Left cardiac atrium (tissue), 4 donors: Measurements from ENCODE around the gene P4HA2. TPM values are rescaled to one million over a fixed set of nuclear protein-coding genes. Genes with fewer than 3 reads are reported as not detected.

Experiments used
- ATAC-seq, 2 donors: fragments of 200-7000 bp; cut with Tn5 transposase; one replicate each; pipeline ENCODE4 v1.9.1; 2020; ENCODE audit warnings: mild to moderate bottlenecking in 2 of 2, moderate library complexity in 2 of 2
- DNase-seq: peaks from one replicate; pipeline ENCODE4 v3.0.0-alpha.2; 2020
- intact Hi-C, 2 donors: fragments of 100-400 bp; cut with DNase I; formaldehyde crosslinking; loops; one replicate each; pipeline versions ENCODE4 v1.14.1 to v1.15.1; 2022 to 2023
- total RNA-seq, 2 donors: library from RNA; stranded (reverse); fragmentation: NEBNext Ultra II Directional; extraction: Animal tissue kit (Norgen Biotek cat#: 25700); gene quantifications; one replicate each; pipeline ENCODE4 v1.2.1, GENCODE V29; 2021
- donor health status: DM: no; HTN: yes; CAD: no.
- donor health status: DM: no; HTN: yes; CAD: no; lungs with severe emphysema.
- donor health status: DM: yes; HTN: yes; CAD: no.
- donor health status: Dilated cardiomyopathy.

Gene P4HA2
- total RNA-seq, 2 donors from 2014 or later = 60.2 to 78.4 TPM

DNA sequence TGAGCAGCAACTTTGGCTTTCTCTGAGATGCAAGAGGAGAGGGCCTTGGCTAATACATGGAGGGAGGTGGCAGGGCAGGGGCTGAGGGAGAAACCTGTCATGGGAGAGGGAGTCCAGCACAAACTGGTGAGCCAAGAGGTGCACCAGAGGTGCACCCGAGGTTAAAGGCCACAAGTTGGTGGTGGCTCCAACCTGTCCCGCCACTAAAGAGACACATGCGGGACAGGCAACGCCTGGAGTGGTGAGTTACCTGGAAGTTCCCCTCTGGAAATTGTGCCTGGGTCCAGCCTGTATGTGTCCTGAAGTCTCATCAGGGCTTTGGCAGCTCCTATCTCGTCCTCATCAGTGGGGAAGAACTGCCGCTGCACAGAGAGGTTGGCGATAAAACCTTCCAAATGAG lies 14.0 kb downstream of the P4HA2 start:
- no peak for DNase-seq
- ATAC-seq = no peak
- intact Hi-C loops = no loop called here

DNA sequence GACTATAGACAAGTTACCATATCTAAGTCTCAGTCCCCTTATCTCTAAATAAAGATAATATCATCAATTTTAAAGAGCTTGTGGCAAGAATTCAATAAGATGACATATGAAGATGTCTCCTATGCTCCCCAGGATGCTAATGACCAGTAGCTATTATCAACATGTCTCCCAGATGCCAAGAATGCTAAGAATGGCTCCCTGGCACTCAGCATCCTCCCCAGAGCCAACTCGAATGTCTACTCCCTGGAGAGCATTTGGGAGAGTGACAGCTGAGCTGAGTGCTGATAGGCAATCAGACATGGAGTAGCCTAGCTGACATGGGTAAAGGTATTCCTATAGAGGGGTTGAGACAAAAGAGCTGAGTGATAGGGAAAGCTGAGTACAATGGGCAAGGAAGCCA lies 15.9 kb downstream of the P4HA2 start:
- ATAC-seq = peak; percentile 43 to 46
- peak; percentile 50 for DNase-seq
- intact Hi-C loops = no loop called here

DNA sequence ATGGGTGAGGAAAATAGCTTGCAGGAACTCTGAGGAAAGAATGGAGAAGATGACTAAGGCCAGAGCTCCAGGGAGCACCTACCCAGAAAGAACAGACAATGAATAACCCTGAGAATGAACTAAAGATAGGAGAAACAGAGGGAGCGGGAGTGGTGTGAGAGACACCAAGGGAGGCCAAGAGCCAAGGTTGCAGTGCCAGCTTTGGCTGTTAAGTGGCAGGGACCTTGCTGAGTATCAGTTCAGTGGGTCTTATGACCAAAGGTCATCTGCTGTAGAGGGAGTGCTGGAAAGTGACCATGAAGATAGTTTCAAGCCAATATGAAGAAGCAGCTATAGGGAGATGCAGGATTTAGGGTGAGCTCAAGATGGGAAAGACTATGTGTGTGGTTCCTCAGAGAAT lies 16.7 kb downstream of the P4HA2 start:
- intact Hi-C loops = no loop called here
- no peak for DNase-seq
- ATAC-seq = peak in 1 of 2 donors; percentile 1

DNA sequence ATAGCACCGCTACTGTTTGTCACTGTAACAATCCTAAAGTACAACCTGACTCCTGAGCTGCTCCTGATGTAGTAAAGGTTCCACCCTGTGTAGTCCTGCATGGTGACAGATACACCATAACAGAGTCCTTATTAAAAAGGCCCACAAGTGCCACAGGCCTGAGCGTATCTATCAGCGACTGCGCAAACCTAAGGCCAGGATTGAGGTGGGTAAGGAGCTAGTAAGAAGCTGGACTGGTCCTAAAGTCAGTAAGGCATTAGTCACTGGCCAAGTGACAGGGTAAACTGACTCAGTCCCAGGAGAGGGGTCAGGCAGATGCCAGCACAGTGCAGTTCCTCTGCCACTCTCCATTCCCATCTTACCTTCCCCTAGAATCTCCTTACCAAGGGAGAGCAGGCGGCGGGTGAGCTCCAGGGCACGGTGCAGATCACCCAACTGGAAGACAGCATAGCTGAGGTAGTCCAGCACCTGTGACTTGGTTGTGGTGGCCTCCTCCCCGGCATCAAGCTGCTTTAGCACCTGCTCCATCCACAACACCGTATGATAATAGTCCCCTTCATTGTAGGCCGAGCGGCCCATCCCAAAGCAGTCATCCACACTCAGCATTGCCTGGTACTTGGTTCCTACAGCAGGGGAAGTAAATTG lies 17.6 kb downstream of the P4HA2 start:
- ATAC-seq = no peak
- intact Hi-C loops = no loop called here
- no peak for DNase-seq

DNA sequence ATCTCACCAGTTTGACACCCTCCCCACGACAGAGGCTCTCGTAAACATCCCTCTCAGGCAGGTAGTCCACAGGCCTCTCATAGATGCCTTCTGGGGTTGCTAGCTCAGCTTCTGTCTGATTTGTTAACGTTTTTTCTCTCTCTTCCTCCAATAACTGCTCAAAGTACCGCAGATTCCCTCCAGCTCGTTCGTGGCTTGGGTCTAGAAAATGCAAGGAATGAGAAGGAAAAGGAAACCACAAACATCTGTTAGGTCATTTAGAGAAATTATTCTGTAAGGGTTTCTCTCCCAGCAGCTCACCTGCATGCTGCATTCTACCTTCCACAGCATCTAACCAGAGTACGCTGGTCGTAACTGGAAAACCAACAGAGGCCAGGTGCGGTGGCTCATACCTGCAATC lies 18.5 kb downstream of the P4HA2 start:
- DNase-seq (no peak), ATAC-seq (no peak)
- intact Hi-C loops = no loop called here

DNA sequence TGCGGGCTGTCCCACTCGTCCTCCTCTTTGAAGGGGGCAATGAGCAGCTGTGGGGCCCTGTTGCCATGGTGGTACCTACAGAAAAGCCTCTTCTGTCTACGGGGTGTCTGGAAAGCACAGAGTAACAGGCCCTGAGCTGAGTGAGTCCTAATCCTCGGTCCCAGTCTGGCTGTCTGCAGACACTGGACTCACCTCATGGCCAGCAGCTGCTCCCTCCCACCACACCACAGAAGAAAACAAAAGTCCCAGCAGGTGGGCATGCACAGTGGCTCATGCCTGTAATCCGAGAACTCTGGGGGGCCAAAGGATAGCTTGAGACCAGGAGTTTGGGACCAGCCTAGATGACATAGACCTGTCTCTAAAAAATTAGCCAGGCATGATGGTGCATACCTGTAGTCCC lies 19.9 kb downstream of the P4HA2 start:
- no peak for ATAC-seq
- DNase-seq = no peak

DNA sequence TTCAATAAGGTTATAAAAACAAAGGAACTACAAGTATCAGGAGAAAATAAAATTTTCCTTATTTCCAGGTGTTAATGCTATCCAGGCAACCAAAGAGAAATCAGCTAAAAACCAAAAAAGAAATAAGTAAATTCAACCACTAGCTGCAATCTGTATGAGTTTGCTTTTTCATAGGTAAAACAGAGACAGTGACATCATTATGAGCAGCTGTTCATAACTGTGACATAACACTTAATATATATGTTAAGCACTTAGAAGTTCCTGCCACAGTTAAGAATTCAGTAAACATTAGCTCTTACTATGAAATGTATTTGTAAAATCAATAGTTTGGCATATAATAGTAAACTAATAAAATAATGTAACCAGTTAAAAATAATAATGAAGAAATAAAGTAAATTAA lies 20.9 kb downstream of the P4HA2 start:
- intact Hi-C loops = no loop called here
- ATAC-seq (no peak), DNase-seq (no peak)

More for the DNA sequence above, 19.9 kb downstream of the P4HA2 start:
- intact Hi-C loops = no loop called here

DNA sequence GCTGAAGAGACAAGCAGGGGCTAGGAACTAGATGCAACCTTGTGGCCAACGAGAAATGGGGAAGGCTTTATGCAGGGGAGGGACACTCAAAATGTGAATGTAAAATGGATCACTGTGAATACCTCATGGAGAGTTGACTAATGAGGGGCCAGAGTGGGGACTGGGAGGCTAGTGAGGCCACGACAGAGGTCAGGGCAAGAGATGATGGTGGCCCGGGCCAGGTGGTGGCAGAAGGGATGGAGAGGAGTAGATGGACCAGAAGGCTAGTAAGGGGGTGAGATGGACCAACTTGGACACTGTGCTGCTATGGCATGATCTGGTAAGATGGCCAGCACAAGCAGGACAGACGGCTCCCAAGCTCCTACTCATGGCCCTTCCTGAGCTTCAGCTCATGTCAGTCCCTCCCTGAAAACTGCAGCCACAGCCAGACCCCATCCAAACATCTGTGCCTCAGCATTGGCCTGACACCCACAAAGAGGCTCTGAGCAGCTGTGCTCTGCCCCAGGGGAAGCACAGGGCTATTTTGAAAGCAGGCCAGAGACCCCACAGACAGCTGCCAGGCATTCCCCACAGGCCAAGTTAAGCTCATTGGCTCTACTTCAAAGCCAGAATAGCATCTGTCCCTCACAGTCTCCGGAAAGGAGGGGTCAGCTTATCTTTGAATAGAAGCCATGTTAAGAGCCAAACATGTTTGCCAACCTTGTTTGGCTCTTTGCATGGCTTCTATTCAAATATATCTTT lies 22.1 kb downstream of the P4HA2 start:
- intact Hi-C loops = no loop called here
- DNase-seq (no peak), ATAC-seq (peak; percentile 75 to 85)

DNA sequence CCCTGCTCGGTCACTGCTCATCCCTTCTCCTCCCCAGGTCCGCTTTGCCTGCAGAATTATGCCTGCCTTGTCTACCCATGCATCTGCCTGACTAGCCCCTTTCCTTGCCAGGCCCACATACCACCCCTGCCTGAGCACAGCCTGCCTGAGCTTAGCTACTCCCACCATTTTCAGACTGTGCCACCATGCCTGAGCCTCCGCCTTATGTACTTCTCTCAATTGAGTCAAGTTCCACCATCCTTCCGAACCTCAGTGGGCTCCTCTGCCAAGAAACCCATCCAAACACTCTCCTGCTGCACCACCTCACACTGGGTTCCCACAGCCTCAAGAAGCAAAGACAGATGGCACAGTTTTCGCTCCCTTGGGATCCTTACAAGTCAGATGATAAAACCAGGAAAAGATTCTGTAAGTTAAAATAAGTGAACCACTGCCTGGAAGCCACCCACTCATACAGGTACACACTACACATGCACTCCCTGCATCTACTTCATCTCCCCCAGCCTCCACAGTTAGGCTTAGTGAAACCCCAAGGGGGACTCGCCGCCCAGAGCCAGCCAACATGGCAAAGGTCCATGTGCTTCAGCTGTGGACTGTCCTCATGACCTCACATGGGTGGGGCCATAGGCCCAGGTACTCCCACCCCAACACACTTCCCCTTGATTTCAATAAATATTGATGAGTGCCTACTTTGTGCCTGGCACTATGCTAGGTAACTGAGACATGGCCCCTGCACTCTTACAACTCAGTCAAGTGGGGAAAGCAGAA lies 23.1 kb downstream of the P4HA2 start:
- ATAC-seq (no peak), DNase-seq (no peak)
- intact Hi-C loops = no loop called here

DNA sequence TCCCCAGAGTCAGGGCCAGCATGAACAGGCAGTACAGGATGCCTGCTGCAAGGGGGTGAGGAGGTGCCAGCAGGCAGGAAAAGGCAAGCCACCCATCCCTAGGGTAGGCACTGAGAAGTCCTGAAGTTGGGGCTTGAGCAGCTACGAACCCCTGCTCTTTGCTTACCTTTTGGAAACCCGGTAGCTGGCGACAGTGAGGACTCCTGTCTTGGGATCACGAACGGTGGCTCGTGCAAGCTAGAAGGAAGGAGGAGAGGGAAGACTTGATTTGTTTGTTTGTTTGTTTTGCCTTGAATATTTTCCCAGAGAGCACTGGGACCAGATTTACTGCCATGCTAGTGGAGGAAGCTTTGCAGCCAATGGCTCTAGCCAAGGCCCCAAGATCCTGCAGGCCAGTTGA lies 23.7 kb downstream of the P4HA2 start:
- ATAC-seq = no peak
- intact Hi-C loops = no loop called here
- DNase-seq = no peak

DNA sequence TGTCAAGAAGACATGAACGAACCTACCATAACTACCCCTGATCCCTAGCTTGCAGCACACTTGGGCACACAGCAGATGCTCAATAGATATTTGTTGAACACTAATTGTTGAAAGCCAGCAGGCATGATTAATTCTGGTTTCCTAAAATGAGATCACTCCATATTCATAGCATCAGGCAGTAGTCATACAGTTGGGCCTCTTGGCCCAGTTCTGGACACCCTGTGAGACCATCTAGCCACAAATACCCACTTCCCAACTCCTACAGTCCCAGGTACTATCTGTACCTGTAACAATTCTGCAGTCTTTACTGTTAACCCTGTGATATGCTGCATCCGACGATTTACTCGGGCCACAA lies 24.2 kb downstream of the P4HA2 start:
- DNase-seq (no peak), ATAC-seq (peak in 1 of 2 donors; percentile 31)
- intact Hi-C loops = no loop called here

DNA sequence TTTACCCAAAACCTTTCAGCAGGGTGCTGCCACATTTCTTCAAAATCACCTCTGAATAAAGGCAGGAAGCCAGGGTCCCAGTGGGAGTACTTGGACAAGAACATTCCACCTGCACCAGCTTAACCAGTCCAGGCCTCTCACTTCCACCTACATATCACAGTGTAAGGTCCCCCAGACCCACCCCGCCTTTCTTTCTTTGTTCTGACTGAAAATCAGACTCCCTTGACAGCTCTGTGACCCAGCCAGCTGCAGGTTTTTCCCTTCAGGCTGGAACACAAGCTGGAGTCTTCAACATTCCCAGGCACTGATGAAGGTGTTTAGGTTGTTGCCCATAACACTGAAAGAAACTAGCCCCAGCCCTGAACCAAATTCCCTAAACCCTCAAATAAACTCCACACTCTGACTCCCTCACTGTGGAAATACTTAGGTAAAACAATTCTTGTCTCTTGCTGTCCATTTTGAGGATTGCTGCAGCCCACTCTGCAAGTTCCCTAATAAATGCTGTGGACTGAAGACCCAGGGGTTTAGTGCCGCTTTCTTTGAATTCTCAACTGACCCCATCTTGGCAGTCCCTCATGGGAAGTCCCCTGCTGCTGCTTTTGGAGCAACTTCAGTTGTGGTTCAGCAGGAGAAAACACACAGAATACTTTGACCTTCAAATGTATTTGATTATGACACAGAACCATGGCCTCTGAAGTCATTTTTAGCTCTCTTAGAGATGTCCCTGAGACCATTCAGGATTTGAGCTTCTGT lies 24.8 kb downstream of the P4HA2 start:
- no peak for ATAC-seq
- intact Hi-C loops = no loop called here
- no peak for DNase-seq

DNA sequence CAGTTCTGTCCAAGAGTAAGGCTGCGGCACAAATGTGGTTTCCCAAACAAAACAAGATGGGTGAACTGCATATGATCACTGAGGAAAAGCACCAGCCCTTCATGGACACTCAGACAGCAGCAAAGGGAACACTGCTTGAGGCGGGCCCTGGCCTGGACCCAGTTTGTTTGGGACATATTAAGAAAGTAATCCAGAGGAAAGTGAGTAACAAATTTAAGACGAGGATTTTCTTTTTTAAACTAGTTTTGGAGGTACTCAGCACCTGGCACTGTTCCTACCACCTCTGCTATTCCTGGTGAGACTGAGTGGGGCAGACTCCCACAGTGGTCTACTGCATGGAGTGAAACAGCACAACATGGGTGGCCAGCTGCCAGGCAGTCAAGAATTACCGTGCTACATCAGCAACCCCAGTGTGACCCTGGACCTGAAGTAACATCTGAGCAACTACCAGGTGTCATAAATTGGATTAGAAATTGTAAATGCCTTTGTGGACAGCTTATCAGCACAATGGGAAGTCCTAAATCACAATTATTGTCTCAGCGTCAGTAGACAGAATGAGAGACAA lies 28.5 kb downstream of the P4HA2 start:
- DNase-seq = no peak
- intact Hi-C loops = loop anchor here in 1 of 2 donors (10.0 kb wide), 1 partner anchor 134 kb away; the partner anchor contains the start of gene IL3
- ATAC-seq = no peak

DNA sequence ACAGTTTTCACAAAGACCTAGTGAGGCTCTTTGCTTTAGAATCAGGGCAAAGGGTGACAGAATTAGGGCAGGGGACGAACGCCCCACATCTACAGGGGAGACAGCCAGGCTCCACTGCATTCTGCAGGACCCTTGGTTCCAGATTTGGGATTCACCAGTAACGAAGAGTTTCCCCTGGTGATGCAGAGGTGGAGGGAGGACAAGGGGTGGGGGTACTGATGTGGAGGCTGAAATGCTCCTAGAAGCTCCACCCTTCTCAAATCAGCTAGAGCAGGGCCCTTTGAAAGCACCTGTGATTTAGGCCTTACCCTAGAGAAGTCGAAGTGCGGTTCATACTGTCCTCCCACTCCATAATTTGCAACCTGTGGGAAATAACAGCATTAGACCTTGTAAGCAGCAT lies 29.1 kb downstream of the P4HA2 start:
- ATAC-seq = no peak
- intact Hi-C loops = loop anchor here in 1 of 2 donors (10.0 kb wide), 1 partner anchor 134 kb away; the partner anchor contains the start of gene IL3
- DNase-seq = no peak

DNA sequence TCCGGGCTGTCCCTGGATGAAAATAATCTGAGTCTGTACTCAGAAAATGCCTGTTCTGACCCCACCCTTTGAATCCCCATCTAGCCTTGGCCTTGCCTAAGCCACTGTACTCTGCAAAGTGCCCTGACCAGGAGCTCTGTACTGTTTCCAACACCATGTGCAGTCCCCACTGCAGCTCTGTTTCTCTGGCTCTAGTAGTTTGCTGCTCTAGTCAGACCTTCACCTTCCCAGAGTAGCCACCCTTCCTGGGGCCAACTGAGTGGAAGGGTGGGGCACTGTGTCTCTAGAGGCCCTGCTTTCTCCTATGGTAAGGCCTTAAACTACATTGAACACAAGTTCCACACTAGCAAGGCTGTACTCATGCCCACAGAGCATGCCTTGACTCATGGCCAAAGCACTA lies 31.9 kb downstream of the P4HA2 start:
- intact Hi-C loops = loop anchor here in 1 of 2 donors (10.0 kb wide), 1 partner anchor 131 kb away; the partner anchor contains the start of gene IL3
- DNase-seq (no peak), ATAC-seq (no peak)

DNA sequence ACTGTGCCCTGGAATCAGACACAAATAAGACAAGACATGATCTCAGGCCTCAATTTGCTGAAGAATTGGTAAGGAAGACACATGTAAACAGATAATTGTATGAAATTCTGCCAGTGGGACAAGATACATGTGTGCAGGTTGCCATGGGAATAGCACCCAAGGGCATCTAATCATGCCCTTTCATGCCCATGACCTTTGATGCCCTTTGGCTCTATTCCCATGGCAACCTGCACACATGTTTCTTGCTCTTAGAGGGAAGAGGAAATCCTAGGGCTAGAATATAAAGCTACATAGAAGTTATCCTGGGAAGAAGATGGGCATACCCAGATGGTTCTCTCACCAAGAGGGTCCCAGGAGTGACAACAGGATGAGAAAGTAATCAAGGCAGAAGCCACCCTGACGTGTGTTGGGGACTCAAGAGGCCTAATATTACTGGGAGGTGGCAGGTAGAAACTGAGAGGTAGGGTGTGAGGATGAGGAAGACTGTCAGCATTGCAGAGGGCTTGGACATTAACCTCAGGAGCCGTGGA lies 34.4 kb downstream of the P4HA2 start:
- intact Hi-C loops = loop anchor here in 1 of 2 donors (5.0 to 10.0 kb wide), 2 partner anchors 34 to 128 kb away; partner anchors contain the start of genes IL3 and P4HA2
- ATAC-seq (no peak), DNase-seq (no peak)

DNA sequence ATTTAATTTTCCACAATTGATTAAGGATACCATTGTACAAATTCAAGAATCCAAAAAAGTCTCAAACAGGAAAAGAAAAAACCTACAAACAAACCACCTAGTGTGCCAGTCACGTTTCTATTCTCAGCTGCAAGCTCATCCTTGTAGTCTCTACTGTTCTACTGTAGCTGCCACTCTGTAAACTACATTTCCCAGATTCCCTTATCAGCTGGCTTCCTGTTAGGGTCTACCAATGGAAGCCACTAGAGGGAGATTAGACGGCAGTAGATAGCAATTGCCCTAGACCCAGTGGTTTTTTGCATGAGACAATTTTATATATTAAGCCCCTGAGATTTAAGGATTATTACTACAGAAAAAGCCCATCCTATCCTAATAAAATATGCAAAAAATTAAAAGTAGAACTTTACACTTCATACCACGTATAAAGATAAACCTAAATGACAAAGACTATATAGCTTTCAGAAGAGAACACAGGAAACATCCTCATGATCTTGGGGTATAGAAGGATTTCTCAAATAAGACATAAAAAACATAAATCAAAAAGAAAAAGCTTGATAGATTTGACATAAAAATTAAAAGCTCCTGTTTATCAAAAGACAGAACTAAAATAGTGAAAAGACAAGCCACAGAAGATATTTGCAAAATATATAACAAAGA lies 37.4 kb downstream of the P4HA2 start:
- ATAC-seq (peak; percentile 95 to 96), DNase-seq (no peak)
- intact Hi-C loops = loop anchor here in 1 of 2 donors (5.0 to 10.0 kb wide), 2 partner anchors 37 to 125 kb away; partner anchors contain the start of genes IL3 and P4HA2

DNA sequence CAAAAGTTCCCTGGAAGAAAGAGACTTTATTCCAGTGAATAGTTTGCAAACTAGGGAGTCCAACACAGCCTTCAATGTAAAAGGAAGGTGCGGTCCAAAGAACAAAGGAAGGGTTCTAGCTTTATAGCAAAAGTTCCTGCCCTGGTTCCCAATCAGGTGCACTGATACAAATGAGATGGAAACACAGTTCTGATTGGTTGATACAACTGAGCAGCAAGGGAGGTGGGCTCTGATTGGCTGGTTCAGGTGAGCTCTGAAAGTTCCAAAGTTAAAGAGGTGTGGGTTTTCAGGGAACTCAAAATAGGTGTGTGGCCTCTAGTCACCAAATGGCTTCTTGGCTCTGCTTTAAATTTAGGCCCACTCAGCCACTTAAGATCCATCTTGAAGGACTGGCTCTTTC lies 43.1 kb downstream of the P4HA2 start:
- DNase-seq = no peak
- intact Hi-C loops = loop anchor here in 1 of 2 donors (10.0 kb wide), 1 partner anchor 180 kb away; the partner anchor contains the start of gene SLC22A5
- ATAC-seq = no peak
